Choroid plexus epithelial cell (primary cell): ENCODE measurements around the gene SPTAN1.

ENCODE experiments used
- DNase-seq: peaks from one replicate; pipeline ENCODE4 v3.0.0-alpha.2; 2010; ENCODE audit warnings: low read depth
- H3K4me3 ChIP-seq: 2 replicates; pipeline ENCODE4 v1.5.1; 2011; ENCODE audit warnings: low read depth, mild to moderate bottlenecking, control low read depth, low read length, moderate library complexity
- CTCF ChIP-seq: conservative IDR thresholded peaks from 2 replicates; pipeline ENCODE4 v1.5.1; 2011; ENCODE audit warnings: low read depth, mild to moderate bottlenecking, control low read depth, inconsistent platforms, low read length, moderate library complexity

Gene SPTAN1

GRCh38 chr9:128587453-128587852 lies 35.1 kb downstream of the SPTAN1 start:
- no peak overlapping the region for H3K4me3 ChIP-seq
- no peak for TF ChIP-seq CTCF
- DNase-seq = no peak

- no peak for DNase-seq
- TF ChIP-seq CTCF = no peak
- no peak overlapping the region for H3K4me3 ChIP-seq
Measured at GRCh38 chr9:128588581-128589233, 36.3 kb downstream of the SPTAN1 start.

GRCh38 chr9:128593039-128593438 lies 40.7 kb downstream of the SPTAN1 start:
- TF ChIP-seq CTCF = no peak
- DNase-seq = no peak
- no peak overlapping the region for H3K4me3 ChIP-seq

- TF ChIP-seq CTCF = no peak
- no peak for DNase-seq
- no peak overlapping the region for H3K4me3 ChIP-seq
Measured at GRCh38 chr9:128593856-128594255, 41.5 kb downstream of the SPTAN1 start.

- no peak for TF ChIP-seq CTCF
- H3K4me3 ChIP-seq = no peak overlapping the region
- DNase-seq = no peak
Measured at GRCh38 chr9:128595471-128595870, 43.1 kb downstream of the SPTAN1 start.

GRCh38 chr9:128600099-128600498 lies 47.7 kb downstream of the SPTAN1 start:
- TF ChIP-seq CTCF = no peak
- no peak for DNase-seq
- no peak overlapping the region for H3K4me3 ChIP-seq

GRCh38 chr9:128603697-128604096 lies 51.3 kb downstream of the SPTAN1 start:
- H3K4me3 ChIP-seq = no peak overlapping the region
- no peak for TF ChIP-seq CTCF
- no peak for DNase-seq
